GM06990 (cell line): Measurements from ENCODE around the gene STK11.

Source experiments
- DNase-seq: peaks from one replicate; pipeline ENCODE4 v3.0.0-alpha.2; 2011; ENCODE audit not compliant: insufficient read length; ENCODE audit errors: extremely low read depth
- H3K27me3 ChIP-seq: replicated peaks from 2 replicates; pipeline ENCODE4 v1.6.0; 2011; ENCODE audit warnings: low read length; ENCODE audit not compliant: control insufficient read depth, insufficient read depth
- H3K36me3 ChIP-seq: 2 replicates; pipeline ENCODE4 v1.5.1; 2011; ENCODE audit warnings: low read length; ENCODE audit not compliant: control insufficient read depth, insufficient read depth
- H3K4me3 ChIP-seq: replicated peaks from 2 replicates; pipeline ENCODE4 v1.5.1; 2011; ENCODE audit warnings: low read depth, mild to moderate bottlenecking, control low read depth, low read length
- TF ChIP-seq, protein P1 (sequence below): IDR thresholded peaks from 2 replicates; pipeline ENCODE4 v1.5.1; 2011; ENCODE audit warnings: low read length, control low read depth, mild to moderate bottlenecking, inconsistent platforms; ENCODE audit not compliant: insufficient read depth, poor library complexity, severe bottlenecking

Gene STK11

DNA sequence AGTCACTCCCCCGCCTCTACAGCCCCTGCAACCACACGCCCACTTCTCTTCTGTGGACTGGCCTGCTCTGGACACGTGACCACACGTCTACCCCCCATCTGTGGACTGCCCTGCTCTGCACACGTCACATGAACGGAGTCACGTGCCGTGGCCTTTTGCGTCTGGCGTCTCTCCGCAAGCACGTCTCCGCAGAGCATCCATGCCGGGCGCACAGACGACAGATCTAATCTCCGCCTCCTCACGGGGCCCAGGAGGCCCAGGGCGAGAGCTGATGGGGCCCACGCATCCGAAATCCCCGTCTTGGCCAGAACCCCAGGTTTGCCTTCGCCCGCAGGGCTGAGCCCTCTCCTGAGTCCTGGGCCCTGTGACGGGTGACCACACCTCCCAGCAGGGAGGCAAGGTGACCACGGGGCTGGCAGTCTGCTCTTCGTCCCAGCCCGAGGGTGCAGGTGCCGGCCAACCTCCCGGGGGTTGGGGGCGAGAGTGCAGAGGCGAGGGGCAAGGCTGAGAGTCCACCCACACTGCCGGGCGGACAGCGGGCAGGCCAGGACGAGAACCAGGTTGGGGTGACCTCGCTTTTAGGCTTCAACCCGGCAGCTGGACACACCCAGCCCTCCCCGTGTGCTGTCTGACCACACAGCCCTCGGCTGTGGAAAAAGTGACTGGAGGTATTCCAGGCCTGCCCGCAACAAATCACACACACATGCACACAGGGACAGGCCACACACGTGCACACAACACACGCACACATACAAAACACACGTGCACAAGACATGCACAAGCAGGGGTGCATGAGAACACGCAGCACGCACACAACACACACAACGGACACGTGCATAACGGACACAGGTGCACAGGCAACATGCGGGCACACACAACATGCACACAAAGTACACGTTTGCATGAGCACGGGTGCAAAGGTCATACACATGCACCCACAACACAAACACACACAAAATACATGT is 35.4 kb upstream of the STK11 start:
- TF ChIP-seq, protein P1, sequence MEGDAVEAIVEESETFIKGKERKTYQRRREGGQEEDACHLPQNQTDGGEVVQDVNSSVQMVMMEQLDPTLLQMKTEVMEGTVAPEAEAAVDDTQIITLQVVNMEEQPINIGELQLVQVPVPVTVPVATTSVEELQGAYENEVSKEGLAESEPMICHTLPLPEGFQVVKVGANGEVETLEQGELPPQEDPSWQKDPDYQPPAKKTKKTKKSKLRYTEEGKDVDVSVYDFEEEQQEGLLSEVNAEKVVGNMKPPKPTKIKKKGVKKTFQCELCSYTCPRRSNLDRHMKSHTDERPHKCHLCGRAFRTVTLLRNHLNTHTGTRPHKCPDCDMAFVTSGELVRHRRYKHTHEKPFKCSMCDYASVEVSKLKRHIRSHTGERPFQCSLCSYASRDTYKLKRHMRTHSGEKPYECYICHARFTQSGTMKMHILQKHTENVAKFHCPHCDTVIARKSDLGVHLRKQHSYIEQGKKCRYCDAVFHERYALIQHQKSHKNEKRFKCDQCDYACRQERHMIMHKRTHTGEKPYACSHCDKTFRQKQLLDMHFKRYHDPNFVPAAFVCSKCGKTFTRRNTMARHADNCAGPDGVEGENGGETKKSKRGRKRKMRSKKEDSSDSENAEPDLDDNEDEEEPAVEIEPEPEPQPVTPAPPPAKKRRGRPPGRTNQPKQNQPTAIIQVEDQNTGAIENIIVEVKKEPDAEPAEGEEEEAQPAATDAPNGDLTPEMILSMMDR, result no peak
- no peaks in the 10 kb centered on the region for H3K27me3 ChIP-seq
- H3K36me3 ChIP-seq, result peaks cover 10% of the 10 kb centered on the region
- H3K4me3 ChIP-seq, result no peak overlapping the region
- no peak for DNase-seq

DNA sequence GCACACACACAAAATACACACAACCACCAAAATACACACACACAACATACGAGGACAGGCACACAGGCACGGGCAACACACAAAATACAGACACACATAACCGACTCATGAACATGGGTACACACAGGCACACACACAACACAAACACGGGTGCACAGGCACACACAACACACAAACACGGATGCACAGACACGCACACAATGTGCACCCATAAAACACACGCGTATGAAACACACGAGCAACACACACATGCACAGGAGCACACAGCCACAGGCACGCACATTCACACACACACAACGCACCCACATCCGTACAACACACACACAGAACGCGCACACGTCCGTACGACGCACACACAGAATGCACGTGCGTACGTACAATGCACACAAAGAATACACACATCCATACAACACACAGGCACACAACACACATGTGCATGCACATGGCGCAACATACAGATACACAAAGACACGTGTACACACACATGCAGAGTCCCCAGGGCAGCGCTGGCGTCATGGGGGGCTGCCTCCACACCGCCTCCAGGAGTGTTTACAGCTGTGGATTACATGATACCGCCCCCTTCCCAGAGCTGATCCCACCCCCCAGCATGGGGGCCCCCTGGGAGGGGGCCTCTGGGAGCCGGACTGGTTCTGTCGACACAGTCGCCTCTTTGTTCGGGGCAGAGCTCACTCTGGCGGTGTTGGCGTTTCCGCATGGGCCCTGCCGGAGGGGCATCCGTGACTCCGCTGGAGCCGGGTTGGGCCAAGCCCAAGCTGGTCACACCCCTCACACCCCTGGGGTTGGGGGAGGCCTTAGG is 34.4 kb upstream of the STK11 start:
- TF ChIP-seq, protein P1, result no peak
- H3K27me3 ChIP-seq, result no peaks in the 10 kb centered on the region
- no peak overlapping the region for H3K4me3 ChIP-seq
- no peak for DNase-seq
- H3K36me3 ChIP-seq, result peaks cover 10% of the 10 kb centered on the region

DNA sequence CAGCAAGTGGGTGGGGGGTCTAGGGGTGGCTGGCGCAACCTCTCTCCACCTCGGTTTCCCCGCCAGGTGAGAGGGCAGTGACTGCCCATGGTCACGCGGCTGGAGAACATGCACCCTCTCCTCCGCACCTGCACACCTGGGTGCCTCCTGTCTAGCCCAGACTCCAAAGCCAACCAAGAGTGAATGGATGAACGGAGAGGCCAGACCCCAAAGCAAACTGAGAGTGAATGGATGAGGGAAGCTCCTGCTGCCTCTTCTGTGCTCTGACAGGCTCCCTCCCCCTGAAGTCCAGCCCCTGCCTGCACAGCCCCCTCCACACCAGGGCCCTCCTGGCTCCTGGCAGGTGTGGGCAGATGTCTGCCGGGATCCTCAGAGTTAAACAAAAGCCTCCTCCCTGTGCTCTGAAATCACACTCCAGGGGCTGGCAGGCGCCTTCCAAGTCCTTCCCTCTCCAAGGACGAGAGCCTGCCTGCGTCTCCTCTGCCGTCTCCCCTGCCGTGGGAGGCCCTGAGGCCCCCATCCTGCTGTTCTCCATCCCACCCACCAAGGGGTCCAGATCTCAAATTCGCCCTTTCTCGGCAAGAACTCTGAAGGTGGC is 33.7 kb upstream of the STK11 start:
- TF ChIP-seq, protein P1, result no peak
- no peak overlapping the region; the same call in 1 of the 2 replicates for H3K4me3 ChIP-seq

DNA sequence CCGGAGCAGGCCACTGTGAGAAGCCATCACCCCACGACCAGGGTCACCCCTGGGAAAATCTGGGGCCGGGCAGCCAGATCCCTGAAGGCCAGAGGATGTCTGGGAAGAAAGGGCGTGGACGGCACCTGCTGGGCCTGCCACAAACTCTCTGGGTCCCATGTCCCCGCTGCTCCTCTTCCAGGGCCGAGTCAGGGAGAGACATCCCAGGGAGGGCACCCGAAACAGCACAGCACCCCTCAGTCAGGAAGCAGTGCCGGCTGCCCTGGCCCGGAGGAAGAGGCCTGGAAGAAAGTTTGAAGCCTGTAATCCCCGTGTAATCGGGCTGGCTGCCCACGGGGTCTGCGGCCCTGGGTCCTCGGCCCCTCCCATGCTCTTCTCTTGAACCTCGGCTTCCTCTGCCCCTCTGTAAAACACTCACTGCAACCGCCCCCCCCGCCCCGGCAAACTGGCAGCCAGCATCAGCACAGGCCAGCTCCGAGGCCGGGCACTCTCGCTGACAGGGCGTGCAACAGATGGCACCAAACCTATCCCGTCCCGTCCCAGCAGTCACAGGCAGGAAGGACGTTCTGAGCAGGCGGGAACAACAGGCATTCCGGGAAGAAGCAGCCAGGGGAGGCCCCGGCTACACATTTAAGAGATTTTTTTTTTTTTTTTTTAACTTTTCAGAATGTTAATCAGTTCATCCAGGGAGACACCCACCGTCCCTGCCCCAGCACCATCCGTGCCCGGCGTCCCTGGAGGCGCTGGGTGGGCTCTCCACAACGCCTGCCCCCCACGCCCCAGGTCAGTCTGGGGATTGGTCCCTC is 33.0 kb upstream of the STK11 start:
- no peaks in the 10 kb centered on the region for H3K27me3 ChIP-seq
- peaks cover 4% of the 10 kb centered on the region for H3K36me3 ChIP-seq
- TF ChIP-seq, protein P1, result no peak
- peak overlapping the region; percentile 93 for H3K4me3 ChIP-seq
- DNase-seq, result no peak

More for the DNA sequence above, 33.7 kb upstream of the STK11 start:
- Histone ChIP-seq H3K36me3 (peaks cover 8% of the 10 kb centered on the region), H3K27me3 (no peaks in the 10 kb centered on the region)
- DNase-seq, result no peak
